HG02870 (cell line): ENCODE results near the gene TOLLIP.

Source experiments
- ATAC-seq: cut with Tn5 transposase; IDR thresholded peaks from one replicate; pipeline ENCODE4 v1.9.1; 2021; ENCODE audit warnings: mild to moderate bottlenecking, moderate library complexity; ENCODE audit not compliant: unreplicated experiment

Gene TOLLIP

DNA sequence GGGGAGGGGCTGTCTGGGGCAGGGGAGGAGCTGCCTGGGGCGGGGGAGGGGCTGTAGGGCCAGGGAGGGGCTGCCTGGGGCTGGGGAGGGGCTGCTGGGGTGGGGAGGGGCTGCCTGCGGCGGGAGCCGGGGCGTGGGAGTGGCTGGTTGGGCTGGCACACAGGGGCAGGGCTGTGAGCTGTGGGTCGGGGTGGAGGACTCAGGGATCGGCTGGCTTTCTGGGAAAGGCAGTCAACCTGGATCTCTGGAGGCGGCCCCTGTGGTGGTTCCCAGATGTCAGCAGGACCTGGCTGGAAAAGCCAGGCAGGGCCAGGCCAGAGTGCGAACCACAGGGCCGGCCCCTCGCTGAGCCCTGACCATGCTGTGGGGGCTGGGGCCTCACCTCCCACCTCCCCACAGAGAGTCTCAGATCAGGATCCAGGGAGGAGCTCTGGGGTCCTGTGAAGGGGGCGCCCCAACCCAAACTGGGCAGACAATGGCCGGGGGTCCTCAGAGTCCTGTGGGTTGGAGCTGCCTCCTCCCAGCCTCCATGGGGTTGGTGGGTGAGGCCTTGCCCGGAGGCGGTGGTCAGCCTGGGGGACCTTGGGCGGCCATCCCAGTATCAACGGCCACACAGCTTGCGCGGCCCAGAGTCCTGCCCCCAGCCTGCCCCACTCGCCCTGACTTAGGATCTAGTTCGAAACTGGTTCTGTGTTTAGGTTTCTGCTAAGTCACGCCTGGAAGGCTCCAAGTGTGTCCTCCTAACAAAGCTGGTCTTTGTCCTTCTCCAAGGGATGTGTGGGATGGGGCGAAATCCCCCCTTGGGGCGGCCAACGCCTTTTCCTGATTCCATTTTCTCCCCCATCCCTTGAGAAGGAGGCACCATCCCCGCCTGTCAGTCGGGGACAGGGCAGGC, 84.7 kb downstream of the TOLLIP start:
- no peak for ATAC-seq
